ENCODE data around the gene MSL2.
"Not testable (repeated sequence)": the region's sequence is repeated elsewhere in the genome, so short reads cannot be mapped to it uniquely, and the experiment has no call there.

MSL2 gene

DNA sequence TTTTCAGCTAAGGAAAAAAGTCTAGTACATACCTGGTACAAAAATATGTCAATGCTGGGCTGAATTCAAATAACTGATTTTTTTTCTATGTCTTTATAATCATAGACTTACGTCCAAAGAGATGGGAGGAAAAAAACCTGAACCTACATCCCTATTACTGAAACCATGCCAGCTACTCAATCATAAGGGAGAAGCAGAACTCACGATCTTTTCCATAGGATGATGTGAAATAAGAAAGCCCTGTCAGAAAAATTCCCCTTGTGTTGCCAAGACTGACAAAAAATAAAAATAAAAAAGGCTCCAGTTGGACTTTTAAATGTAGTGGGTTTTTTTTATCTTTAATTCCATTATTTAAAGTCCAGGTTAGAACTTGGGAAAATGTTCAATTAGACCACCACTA is 3.3 kb downstream of the MSL2 start:
- DNase-seq, result no peak

DNA sequence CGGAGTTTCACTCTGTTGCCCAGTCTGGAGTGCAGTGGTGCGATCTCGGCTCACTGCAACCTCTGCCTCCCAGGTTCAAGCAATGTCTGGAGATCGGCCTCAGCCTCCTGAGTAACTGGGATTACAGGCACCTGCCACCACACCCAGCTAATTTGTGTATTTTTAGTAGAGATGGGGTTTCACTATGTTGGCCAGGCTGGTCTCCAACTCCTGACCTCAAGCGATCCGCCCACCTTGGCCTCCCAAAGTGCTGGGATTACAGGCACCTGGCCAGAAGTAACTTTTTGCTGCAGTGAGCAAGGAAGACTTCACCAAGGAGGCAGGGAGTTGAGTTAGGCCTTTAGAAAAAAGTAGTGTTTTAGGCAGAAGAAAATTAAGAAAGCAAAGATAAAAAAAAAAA is 3.9 kb downstream of the MSL2 start:
- DNase-seq, result not testable (repeated sequence)

DNA sequence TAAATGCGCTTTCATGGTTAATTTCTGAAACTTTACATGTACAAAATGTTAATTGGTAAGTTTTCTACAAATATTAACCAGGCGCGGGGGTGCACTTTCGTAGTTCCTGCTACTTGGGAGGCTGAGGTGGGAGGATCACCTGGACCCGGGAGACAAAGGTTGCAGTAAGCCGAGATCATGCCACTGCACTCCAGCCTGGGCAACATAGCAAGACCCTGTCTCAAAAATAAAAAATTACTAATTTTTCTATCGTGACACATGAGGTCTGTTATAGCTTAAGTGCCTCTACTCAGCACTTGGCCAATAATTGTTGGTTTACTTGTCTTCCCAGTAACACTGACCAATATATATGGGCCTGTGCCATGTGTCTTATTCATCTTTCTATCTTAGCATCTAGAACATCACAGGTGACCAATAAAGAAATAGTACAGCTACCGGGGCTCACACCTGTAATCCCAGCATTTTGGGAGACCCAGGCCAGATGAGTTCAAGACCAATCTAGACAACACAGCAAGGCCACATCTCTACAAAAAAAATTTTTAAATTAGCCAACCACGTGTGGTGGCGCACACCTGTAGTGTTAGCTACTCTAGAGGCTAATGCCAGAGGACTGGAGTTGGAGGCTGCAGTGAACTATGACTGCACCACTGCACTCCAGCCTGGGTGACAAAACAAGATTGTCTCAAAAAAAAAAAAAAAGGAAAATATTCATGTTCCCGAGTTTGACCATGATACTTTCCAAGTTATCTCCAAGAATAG is 6.1 kb downstream of the MSL2 start:
- DNase-seq, result no peak

DNA sequence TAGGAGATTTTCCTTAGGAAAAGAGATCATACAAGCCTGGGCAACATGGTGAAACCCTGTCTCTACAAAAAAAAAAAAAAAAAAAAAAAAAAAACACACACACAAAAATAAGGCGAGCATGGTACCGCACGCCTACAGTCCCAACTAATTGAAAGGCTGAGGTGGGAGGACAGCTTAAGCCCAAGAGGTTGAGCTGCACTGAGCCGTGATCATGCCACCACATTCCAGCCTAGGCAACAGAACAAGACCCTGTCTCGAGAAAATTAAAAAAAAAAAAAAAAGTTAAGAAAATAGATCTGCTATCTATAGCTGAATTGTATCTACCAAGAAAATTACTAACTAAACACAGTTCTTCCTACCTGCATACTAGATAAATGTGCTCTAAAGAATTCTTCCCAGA is 7.1 kb downstream of the MSL2 start:
- no peak for DNase-seq

DNA sequence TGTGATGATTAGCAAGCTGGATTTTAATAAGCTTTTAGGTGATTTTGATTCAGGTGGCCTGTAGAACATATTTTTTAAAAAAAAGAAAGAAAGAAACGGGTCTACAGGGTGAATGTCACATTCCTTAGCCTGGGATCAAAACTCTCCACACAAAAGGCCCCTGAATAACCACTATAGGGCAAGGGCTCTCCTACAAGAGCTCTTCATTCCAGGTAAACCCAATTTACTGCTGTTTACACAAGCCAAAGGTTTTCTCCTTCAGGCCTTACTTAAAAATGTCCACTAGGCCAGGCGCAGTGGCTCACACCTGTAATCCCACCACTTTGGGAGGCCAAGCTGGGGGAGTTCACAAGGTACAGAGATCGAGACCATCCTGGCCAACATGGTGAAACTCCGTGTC is 8.3 kb downstream of the MSL2 start:
- no peak for DNase-seq

DNA sequence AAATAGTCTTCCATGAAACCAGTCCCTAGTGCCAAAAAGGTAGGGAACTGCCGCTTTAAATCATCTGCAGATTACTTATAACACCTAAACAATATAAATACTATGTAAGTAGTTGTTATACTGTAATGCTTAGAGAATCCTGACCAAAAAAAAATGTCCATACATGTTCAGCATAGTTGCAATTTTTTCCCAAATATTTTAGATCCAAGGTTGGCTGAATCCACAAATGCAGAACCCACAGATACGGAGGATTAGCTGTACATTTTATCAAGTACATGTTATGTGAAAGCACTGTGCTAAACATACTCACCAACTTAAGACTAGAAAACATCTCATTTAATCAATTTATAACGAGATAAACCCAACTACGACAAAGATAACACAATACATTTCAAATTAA is 9.3 kb downstream of the MSL2 start:
- no peak for DNase-seq

DNA sequence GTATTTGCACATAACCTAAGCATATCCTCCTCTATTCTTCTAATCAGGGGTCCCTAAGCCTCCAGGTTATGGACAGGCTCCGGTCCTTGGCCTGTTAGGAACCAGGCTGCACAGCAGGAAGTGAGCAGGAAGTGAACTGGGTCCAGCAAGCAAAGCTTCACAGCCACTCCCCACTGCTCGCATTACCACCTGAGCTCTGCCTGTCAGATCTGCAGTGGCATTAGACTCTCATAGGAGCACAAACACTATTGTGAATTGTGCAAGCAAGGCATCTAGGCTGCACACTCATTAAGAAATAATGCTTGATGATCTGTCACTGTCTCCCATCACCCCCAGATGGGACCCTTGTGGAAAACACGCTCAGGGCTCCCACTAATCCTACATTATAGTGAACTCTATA is 9.8 kb downstream of the MSL2 start:
- no peak for DNase-seq

DNA sequence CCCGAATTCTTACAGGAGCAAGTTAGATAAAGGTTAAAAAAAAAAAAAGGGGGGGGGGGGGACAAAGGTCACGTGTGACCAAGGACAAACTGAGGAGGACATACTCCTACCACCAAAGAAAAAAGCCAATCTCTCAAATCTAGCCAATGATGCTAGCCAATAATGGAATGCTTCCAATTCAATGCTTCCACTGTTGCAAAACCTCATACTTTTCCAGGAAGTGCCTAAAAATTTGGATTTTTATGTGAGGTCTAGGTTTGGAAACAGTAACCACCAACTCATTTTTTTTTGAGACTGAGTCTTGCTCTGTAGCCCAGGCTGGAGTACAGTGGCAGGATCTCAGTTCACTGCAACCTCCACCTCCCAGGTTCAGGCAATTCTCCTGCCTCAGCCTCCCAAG is 11.4 kb downstream of the MSL2 start:
- DNase-seq, result no peak

DNA sequence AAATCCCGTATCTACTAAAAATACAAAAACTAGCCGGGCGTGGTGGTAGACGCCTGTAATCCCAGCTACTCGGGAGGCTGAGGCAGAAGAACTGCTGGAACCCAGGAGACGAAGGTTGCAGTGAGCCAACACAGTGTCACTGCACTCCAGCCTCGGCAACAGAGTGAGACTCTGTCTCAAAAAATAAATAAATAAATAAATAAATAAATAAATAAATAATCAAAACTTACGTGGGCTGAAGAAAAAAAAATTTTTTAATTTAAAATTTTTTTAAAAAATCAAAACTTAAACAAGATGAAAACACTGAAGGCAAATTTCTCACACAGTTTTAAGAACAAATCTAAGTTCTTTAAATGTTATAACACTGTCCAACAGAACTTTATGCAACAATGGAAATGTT is 14.4 kb downstream of the MSL2 start:
- no peak for DNase-seq

DNA sequence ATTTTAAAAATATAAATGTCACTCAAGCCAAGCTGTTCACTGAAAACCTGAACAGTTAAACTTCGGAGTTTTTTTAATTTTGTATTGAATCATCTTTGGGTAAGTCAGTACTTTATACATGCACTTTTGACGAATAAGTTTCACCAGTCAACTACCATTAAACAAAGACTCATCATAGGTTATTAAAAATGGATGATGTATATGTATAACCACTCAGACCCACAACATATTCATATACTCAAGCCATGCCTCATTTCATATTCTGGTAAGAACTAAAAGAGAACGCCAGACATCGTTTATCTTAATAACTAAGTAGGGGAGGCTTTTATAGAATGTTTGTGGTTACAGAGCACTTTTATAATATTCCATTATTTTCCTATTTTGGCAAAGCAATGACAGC is 18.3 kb downstream of the MSL2 start:
- no peak for DNase-seq

DNA sequence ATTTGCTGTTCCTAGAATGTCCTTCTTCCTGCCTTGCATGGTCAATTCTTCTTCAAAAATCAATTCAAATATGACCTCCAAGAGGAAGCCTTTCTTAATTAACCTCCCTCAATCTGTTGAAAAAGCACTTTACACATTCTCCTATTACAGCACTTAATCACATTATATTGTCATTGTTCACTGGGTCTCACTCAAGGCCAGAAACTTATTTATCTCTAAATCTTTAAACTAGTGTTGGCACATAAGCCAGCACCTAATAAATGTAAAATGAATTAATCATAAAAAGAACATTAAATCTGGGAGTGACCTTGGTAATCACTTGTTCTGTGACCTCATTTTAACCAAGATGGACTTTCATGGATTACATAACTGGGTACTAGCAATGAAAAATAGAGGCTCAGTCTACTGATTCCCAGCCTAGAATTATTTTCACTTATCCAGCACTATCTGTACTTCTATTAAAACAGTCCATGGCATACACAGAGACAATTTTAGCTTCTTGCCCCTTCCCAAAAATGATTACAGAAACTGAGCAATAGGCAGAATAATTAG is 22.1 kb downstream of the MSL2 start:
- no peak for DNase-seq

DNA sequence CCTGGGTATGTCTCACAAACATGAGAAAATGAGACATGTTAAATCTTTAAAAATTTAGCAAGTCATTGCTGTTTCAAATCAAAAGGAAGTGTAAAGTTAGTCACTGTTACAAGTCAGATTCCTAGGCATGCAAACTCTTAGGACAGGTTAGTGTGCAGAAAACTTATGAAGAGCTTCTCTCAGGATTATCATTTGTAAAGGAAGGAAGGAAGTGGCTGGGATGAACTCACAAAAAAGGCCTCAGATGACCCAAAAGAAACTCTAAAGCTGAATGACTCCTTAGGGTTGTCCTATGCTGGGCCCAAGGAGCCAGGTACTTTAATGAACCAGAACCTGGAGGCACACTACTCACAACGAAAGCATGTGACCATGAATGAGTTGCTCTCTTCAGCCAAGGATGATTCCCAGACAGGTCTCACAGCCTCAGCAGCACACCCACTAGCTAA is 25.0 kb downstream of the MSL2 start:
- DNase-seq, result no peak

DNA sequence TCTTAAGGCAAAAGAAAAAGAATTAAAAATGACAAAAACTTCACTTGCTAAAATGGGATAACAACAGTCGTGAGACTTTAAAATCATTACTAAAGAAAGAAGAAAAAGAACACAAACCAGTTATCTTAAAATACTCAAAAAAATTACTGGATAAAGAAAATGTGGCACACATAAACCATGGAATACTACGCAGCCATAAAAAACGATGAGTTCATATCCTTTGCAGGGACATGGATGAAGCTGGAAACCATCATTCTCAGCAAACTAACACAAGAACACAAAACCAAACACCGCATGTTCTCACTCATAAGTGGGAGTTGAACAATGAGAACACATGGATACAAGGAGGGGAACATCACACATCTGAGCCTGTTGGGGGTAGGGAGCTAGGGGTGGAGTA is 27.9 kb downstream of the MSL2 start:
- not testable (repeated sequence) for DNase-seq

DNA sequence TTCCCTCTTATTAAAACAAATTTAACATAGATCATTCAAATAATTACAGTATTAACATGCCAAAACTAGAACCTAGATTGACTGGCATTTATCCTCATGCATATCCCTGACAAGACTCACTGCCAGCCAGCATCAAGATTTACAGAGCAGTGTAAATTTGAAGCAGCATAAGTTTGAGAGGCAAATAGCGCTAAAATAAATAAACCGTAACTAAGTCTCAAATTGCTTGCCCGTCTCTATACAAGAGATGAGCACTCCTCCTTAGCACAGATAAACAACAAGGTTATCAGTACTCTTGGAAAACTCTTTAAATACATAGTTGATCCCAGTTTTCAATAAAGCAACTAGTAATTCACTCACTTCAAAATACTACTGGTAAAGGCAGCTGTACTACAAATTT is 29.6 kb downstream of the MSL2 start:
- DNase-seq, result no peak

DNA sequence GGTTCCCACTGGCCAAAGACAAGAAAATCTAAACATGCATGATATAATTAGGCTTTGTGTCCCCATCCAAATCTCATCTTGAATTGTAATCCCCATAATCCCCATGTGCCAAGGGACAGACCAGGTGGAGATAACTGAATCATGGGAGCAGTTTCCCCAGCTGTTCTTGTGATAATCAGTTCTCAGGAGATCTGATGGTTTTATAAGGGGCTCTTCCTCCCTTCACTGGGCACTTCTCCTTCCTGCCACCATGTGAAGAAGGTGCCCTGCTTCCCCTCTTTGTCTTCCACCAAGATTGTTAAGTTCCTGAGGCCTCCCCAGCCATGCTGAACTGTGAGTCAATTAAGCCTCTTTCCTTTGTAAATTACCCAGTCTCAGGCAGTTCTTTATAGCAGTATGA is 32.5 kb downstream of the MSL2 start:
- not testable (repeated sequence) for DNase-seq

DNA sequence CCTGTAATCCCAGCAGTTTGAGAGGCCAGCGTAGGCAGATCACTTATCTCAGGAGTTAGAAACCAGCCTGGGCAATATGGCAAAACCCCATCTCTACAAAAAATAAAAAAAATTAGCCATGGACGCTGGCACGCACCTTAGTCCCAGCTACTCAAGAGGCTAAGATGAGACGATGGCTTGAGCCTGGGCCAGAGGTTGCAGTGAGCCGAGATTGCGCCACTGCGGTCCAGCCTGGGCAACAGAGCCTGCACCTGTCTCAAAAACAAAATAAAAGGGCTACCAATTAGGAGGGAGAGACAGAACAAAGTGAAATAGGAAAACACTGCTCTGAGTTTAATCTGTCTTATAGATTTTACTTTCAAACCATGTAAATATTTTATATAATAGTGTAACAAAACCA is 33.8 kb downstream of the MSL2 start:
- no peak for DNase-seq

DNA sequence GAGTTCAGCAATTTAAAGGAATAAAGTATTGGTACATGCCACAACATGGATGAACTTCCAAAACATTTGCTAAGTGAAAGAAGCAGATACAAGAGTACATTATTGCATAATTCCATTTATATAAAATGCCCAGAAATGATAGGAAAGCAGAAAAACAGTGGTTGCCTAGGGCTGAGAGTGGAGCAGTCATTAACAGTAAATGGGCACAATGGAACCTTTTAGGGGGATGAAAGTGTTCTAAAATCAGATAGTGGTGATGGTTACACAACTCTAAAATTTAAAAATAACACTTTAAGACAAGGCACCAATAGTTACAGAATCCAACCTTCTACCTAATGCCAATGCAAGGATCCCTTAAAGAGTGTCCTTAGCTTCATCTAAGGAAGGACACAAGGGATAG is 34.6 kb downstream of the MSL2 start:
- no peak for DNase-seq

DNA sequence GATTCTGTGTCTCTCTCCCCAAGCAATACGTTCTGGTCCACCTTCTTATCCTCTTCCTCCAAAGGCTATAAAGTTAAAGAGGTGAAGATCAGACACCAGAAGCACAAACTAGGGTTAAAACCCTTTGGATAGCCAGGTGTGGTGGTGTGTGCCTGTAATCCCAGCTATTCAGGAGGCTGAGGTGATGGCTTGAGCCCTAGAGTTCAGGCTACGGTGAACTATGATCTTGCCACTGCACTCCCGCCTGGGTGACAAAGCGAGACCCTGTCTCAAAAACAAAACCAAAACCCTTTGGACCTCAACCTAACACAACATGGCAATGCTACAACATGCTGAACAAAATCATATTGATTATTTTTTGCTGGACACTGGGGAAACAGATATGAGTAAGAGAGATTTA is 43.2 kb downstream of the MSL2 start:
- no peak for DNase-seq

DNA sequence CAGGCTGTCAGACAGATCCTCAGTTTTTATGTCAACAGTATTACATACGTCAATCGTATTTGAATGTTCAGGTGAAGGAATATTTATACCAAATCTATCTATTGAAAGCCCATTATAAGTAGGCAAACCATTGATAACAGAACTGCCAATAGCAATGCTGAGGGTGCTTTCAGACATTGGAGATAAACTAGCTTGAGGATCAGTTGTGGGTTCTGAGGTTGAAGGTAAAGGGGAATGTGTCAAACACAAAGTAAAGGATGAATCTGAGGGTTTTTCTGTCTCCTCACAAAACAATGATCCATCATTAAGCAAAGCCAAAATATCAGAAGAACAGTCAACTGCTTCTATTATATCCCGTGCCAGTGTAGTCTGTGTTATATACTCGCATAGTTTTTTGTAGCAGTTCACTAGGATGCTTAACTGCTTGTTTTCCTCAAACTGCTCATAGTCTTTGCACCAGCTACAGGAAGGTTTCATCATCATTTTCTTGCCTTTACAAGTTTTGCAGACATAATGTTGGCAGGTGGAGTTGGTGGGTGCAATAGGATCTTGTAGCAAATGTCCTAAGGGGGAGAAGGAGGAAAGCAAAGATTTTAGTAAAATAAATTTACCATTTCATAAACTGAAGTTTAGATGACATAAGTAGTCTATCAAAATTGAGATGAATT is 43.8 kb downstream of the MSL2 start:
- DNase-seq, result no peak

DNA sequence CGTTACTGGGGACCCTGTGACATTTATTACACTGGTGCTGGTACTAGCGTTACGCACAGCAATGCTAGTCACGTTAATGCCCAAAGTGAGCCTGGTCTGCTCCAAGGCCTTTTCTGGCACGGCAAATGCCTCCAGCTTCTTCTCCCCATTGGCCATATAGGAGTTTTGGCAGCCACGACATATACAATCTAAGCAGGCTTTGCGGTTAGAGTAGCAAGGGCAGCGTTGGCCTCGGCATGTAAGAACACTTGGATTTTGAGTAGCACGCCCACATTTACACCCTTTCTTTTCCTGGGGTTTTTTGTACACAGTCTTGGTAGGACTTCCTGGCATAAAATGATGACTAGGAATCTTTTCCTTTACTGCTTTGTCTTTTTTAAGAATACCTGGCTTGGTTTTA is 44.9 kb downstream of the MSL2 start:
- DNase-seq, result no peak

DNA sequence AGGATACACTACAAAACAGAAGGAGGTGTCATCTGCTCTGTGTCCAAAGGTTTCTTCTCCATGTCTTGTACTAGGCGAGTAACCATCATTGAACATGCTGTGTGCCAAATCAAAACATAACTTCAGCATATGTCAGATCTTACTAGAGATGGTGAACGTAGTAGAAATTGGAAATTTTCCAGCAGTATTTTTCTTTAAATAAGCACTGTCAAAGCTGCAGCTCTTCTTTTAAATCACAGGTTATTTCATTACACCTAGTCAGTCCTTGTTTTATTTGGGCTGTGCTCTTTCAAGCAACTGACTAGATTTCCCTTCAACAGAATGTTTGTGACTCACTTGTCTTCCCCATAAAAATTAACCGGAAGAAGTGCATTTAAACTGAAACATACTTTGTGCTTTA is 46.5 kb downstream of the MSL2 start:
- DNase-seq, result no peak

DNA sequence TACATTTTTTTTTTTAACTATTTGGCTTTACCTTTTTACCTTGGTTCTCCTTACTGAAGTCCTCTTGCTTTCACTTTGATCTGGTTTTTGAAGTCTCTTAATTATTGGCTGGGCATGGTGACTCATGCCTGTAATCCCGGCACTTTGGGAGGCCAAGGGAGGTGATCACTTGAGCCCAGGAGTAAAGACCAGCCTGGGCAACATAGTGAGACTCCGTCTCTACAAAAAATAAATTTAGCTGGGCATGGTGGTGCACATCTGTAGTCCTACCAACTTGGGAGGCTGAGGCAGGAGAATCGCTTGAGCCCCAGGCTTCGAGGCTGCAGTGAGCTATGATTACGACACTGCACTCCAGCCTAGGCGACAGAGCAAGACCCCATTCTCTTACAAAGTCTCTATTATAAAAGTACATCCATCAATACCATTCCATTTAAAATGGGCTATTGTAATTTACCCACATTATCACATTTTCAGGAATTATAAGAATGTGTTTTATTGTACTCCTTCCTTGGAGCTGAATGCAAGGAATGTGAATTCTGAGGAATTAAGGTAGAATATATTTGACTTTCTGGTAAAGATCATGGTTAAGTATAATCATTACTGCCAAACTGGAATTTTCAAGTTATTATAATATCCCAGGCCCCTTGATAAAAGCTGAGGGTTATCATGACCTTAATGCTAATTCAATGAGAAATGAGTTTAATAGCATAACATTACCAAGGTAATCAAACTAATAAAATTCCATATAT is 49.0 kb downstream of the MSL2 start:
- DNase-seq, result no peak

DNA sequence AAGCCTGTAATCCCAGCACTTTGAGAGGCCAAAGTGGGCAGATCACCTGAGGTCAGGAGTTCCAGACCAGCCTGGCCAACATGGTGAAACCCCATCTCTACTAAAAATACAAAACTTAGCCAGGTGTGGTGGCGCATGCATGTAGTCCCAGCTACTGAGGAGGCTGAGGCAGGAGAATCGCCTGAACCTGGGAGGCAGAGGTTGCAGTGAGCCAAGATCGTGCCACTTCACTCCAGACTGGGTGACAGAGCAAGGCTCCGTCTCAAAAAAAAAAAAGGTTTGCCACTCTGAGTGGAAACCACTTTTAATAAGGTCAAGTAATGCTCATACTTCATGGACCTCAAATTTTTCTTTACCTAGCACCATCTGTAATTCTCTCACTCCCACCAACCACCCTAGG is 51.7 kb downstream of the MSL2 start:
- DNase-seq, result not testable (repeated sequence)

DNA sequence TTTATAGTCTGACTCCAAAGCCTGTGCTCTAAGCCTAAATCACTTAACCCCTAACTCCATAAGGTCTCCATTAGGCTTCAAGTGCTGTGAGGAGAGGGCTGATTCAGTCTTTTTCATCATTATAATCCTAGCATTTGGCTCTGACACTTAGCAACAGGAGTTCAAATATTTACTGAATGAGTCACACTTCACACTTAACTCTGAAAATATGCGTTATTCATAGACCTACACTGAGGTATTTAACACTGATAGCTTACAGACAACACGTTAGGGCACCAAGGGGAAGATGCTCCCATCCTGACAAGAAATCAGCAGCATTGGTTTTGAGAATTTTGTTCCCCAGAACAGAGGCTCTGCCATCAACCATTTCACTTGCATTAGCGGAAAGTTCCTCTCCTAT is 53.5 kb downstream of the MSL2 start:
- no peak for DNase-seq

Measured in NCI-H1930 (cell line).